NCI-H128 (cell line): ENCODE measurements around the gene LEMD3.

ENCODE experiments used
- DNase-seq: peaks from one replicate; lab custom pipeline; 2025; ENCODE audit not compliant: unreplicated experiment; lab: John Stamatoyannopoulos, UW

The LEMD3 gene

DNA sequence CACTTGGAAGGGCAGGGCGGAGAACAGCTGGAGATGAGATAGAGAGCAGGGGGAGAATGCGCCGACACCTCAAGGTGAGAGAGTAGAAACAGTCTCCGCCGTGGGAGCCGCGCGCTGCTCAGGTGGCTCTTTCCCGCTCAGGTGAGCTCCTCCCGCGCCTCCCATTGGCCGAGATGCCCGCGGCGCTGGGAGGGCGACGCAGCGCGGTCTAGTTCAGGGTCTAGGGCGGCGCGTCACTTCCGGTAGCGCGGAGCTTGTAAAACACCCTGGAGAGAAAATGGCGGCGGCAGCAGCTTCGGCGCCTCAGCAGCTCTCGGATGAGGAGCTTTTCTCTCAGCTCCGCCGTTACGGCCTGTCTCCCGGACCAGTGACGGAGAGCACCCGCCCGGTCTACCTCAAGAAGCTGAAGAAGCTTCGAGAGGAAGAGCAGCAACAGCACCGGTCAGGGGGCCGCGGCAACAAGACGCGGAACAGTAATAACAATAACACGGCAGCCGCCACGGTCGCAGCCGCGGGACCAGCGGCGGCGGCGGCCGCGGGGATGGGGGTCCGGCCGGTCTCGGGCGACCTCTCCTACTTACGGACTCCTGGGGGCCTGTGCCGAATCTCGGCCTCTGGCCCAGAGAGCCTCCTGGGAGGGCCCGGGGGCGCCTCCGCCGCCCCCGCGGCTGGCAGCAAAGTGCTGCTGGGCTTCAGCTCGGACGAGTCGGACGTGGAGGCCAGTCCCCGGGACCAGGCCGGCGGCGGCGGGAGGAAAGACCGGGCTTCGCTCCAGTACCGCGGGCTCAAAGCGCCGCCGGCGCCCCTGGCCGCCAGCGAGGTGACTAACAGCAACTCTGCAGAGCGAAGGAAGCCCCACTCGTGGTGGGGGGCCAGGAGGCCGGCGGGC is at the start of gene LEMD3:
Gene LEMD3, plus strand, starts transcription at position 264 of the 889 bp plus-strand sequence. Its CDS starts 14 bp downstream, at position 278.
- DNase-seq = peak; percentile 93

DNA sequence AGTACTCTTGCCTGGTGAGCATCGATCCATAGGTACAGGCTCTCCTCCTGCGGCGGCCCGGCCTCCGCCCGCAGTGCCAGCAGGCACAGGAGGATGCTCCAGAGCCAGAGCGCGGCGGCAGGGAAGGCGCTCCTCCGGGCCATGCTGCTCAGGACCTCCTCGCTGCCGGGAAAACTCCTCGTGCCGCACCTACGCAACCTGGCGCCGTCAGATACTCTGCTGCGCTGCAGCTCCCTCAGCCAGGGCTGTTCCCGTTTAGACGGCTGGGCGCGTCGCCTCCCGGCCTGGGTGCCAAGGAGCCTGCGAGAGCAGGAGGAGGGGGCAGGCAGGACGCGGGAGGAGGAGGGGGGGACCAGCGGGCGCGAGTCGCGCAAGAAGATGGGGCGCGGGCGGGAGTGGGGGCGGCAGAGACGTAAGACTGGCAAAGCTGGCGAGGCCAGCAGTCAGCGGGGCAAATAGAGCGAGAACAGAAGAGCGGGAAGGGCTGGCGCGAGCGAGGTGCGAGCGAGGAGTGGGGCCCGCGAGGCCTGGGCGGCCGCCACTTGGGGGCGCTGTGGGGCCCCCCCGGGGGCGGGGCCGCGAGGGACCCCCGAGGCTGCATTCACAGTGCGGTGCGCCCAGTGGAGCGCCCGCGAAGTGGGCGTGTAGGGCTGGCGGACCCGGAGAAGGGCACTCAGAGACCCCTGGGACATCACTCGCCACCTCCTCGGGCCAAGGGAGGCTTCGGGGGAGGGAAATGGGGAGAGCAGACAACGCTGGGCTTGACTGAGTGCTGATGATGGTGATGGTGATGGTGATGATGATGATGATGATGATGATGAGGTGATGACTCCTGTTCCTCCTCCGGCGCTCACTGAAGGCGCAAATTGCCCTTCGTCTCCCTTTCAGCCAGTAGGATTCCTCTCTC is 48.1 kb upstream of the LEMD3 start, which contains the start of gene WIF1:
Gene WIF1, minus strand, starts transcription at position 257 of the 907 bp plus-strand sequence. Its CDS starts 114 bp downstream, at position 143.
- DNase-seq = peak; percentile 34

DNA sequence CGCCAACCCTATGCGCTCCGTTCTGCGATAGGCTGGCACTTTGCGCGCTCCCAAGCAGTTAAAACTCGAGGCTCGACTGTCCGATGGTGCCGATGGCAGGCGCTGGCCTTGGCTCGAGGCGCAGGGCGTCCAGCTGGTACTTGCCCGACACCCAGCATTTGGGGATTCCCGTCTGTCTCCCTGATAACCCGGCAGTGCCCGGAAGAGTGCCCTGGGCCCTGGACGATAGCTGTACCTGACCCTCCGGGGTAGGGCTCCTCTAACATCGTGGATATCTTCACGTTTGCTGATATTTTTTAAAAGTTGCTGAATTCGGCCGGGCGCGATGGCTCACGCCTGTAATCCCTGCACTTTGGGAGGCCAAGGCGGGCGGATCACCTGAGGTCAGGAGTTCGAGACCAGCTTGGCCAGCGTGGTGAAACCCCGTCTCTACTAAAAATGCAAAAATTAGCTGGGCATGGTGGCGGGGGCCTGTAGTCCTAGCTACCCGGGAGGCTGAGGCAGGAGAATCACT is 47.4 kb upstream of the LEMD3 start:
- DNase-seq = no peak

DNA sequence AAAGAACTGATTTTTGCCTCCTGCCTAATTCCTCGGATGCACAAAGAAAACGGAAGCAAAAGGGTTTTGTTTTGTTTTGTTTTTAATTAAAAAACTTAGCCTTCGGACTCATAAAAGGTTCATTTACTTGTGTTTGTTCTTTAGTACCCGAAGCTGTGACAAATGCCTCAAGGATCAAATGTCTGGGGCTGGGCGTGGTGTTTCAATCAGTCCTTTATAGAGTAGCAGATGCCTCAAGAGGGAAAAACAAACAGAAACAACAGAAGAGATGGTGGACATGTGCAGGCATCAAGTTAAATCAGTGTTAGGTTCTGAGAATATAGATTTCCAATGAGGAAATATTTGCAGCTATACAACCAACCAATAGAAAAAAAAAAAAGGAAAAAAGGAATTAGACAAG is 46.7 kb upstream of the LEMD3 start:
- no peak for DNase-seq

DNA sequence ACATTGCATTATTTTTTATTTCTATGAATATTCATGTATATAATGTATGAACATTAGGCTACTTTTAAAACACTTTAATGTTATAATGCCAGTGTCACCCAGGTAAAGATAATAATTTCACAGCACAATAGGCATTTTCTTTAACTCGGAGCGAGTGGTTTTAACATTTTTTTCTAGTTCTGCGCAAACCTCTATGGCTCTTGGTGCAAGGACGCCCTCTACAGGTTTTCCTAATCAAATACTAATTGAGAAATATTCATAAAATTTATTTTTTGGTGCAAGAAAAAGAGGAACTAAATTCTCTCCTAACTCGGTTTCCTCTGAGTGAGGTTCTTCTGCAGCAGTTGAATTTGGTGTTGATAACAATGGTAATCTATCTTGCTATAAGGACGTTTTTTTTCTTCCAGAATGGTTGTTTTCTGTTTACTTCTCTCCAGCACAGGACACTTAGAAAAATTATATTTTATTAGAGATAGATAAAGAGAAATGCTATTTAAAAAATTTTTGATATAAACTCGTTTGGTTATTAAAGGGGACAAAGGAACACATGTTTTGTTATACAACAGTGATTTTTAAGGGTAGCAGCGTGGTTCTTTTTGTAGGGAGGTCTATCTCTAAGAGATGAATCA is 45.8 kb upstream of the LEMD3 start:
- DNase-seq = no peak

DNA sequence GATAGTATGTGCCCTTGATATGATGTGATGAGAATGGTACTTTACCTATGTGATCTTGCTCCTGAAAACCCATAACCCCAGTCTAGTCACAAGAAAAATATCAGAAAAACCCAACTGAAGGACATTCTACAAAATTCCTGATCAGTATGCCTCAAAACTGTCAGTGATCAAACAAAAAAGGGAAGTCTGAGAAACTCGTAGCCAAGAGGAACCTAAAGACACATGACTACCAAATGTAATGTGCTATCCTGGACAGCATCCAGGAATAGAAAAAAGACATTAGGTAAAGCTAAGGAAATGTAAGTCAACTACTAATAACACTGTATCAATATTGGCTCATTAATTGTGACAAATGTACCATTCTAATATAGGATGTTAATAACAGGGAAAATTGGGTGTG is 44.1 kb upstream of the LEMD3 start:
- DNase-seq = no peak

DNA sequence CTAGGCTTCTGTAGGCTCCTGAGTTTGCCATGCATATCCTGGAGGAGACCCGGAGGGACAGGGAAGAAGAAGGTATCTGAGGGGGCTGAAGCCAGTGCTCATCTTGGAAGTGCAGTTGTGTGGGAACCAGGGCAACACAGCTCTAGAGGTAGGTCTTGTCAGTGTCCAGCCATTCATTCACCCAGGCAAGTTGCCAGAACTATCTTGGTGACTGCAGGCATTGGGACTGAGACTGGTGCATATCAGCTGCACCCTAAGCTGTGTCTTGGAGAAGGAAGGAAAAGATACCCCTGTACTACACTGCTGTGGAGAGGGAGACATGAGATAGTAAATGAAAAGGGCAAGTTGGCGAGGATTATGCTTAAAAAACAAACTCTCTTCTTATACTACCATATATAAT is 43.4 kb upstream of the LEMD3 start:
- DNase-seq = no peak

DNA sequence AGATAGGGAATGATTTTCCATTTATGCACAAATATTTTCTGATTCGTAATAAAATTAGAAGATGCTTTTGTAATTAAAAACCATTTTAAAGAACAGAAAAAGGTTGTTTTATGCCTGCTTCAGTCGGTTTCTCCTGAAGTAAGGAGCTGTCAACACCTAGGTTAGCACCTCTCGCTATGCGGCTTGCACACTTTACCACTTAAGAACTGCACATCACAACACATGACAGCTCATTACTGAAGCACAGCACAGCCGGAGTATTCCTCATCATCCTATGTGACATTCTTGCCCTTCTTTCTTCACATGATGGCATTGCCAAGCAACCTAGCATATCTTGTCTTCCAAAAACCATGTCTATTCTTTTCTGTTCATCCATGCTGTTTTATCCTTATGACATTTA is 42.9 kb upstream of the LEMD3 start:
- no peak for DNase-seq

DNA sequence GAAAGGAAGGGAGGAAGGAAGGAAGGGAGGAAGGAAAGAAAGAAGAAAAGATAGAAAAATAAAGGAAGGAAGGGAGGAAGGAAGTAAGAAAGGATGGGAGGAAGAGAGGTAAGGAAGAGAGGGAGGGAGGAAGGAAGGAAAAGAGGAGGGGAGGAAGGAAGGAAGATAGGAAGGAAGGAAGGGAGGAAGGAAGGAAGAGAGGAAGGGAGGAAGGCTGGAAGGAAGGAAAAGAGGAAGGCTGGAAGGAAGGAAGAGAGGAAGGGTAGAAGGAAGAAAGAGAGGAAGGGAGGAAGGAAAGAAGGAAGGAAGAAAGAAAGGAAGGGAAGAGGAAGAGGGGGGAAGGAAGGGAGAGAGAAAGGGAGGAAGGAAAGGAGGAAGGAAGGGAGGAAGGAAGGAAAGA is 35.5 kb upstream of the LEMD3 start:
- DNase-seq = no peak

DNA sequence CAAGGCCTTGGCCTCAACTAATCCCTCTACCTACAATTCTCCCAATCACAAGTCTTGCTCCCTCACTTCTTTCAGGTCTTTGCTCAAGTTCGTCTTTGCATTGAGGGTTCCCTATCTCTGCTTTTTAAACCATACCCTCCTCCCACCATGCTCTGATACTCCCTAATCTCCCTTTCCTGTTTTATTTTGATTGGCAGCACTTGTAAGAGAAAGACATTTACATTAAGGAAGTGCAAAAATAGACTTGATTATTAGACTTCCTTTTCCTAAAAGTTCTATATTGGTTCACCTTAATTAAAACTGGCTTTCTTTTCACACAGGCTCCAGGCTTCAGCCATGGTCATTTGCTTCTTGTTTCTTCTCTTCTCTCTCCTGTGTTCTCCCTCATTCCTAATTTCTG is 30.0 kb upstream of the LEMD3 start:
- no peak for DNase-seq

DNA sequence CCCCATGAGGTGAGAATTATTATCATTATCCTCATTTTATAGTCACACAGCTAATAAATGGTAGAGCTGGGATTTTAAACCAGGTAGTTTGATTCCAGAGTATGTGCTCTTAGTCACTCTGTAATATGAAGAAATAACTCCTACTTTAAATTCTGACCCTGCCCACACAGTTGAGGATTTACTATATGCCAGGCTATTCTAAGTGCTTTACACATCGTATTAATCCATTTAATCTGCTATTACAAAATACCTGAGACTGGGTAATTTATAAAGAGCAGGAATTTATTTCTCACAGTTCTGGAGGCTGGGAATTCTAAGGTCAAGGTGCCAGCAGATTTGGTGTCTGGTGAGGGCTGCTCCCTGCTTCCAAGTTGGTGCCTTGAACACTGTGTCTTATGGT is 28.6 kb upstream of the LEMD3 start:
- no peak for DNase-seq

DNA sequence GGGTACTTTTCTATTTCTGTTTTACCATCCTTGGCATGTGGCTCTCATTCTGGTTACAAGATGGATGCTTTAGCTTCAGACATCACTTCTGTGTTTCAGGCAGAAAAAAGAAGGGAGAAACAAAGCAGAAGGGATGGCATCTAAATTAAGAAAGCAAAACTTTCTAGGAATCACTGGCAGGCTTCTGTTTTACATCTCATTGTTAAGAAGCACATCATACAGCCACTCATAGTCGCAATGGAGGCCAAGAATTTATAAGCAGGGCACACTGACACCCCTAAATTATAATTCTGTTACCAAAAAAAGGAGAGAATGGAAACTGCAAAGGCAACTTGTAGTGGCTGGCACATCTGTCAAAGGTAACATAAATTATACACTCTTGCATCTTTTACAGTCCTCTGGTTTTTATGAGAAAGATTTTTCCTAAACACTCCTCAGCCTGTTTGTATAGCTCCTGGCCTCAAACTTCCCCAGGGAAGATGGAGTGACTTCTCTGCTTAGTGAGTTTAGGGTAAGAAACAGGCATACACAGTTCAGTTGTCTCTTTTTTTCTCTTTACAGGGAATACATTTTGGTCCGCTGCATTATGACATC is 22.0 kb upstream of the LEMD3 start:
- DNase-seq = no peak

DNA sequence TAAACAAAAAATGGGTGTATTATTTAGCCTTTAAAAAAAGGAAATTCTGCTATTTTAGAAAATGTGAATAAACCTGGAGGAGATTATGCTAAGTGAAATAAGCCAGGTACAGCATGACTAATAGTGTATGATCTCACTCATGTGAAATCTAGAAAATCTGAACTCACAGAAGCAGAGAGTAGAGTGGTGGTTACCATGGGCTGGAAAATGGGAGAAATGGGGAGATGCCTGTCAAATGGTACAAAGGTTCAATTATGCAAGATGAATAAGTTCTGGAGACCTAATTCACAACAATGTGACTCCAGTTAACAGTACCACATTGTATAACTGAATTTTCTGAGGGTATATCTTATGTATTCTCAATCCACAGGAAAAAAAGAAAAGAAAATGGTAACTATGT is 17.4 kb upstream of the LEMD3 start:
- DNase-seq = no peak

DNA sequence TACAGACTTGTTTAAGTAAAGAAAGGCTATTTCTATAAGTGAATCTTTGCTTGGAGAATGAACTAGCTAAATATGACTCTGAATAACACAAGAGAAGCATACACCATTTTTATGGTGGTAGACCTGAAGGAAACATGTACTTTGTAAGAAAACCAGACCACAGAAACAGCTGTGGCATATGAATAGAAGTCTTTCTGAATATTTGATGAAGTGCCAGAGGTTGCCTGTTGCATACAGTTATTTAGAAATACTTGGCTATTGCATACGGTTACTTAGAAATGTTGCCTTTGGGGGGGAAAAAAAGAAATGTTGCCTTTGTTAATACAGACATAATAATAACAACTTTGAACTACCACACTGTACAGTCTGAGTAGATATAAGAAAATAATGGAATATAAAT is 16.8 kb upstream of the LEMD3 start:
- DNase-seq = no peak

DNA sequence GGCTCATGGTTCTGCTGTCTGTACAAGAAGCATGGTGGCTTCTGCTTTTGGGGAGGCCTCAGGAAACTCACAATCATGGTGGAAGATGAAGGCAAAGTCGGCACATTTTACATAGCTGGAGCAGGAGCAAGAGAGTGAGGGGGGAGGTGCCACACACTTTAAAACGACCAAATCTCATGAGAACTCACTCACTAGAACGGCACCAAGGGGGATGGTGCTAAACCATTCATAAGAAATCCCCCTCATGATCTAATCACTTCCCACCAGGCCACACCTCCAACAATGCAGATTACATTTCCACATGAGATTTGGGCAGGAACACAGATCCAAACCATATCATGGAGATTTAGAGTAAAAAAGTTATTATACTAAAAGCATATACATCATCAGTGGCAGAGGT is 13.6 kb upstream of the LEMD3 start:
- no peak for DNase-seq

DNA sequence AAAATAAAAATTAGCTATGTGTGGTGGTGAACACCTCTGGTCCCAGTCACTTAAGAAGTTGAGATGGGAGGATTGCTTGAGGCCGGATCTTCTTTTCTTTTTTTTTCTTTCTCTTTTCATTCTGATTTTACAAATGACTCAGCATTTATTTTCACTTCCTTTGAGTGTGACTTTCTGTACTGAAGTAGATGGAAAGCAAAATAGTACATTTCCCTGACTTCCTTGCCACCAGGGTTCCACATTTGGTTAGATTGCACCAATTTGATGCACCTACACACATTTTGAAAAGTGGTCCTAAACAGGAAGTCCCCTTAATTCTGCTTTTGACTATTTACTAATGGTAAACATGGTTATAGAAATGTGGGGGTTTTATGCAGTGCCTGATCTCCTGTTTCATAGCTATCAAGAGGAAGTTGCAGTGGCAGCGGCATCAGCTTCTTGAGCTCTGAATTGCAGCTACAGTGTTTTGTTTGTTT is 13.0 kb upstream of the LEMD3 start:
- DNase-seq = no peak

DNA sequence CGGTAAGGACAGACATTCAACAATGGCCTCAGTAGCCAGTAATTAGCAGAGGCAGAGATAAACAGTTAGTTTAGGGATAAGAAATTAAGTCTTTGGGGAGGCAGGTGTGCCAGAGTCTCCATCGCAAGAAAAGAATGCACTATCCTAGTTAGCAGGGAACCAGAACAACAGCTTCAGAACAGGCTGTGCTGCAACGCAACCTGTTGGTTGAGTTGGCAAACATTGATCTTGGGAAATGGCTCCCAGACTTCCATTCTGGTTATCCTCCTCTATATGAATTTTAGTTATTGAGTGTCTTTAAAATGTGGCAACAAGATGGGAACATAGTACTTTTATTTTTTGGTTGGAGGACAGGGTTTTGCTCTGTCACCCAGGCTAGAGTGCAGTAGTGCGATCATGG is 12.3 kb upstream of the LEMD3 start:
- no peak for DNase-seq

DNA sequence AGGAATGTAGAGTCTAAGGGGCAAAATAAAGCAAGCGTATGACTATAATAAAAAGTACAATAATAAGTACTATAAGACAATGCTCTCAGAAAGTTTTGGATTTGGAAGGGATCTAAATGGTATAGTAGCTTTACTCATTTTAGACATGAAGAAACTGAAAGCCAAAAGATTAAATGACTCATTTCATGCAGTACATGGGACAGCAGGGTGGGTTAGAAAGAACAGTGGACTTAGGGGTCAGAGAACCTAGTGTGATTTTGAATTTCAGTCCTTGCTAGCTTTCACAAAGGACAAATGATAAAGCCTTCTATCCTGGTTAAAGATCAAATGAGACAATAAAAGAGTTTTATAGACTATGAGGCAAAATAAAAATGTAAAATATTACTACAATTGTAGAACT is 6.8 kb upstream of the LEMD3 start:
- DNase-seq = no peak

DNA sequence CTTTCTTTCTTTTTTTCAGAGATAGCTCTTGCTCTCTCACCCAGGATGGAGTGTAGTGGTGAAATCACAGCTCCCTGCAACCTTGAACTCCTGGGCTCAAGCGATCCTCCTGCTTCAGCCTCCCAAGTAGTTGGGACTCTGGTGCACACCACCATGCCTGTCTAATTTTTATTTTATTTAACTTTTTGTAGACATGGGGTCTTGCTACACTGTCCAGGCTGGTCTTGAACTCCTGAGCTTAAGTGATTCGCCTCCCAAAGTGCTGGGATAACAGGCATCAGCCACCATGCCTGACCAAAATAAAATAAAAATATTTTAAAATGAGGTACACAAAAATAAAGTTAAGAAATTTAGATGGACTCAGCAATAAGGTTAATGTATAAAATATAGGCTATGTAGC is 5.1 kb upstream of the LEMD3 start:
- no peak for DNase-seq

DNA sequence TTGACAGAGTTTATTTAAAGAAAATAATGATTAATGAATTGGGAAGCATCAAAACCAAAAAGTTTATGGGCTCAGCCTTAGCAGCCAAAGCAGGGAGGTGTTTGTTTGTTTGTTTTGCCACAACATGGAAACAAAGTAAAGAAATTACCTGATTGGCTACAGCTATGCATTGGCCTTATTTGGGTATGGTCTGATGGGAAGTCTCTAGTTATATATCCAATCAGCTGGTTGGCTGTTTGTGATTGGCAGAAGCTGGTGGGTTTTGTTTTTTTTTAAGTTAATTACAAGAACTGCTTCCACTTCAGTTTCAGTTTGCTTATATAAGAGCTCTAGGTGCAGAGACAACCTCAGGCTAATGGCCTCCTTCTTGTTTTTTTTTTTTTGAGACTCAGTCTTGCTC is 4.6 kb upstream of the LEMD3 start:
- no peak for DNase-seq
